Measurements from ENCODE around the gene LMF1. TPM values are rescaled to one million over a fixed set of nuclear protein-coding genes. Genes with fewer than 3 reads are reported as not detected.

The LMF1 gene
- polyA plus RNA-seq, 3 donors: 5.9 to 14.7 (median 10.6) TPM

DNA sequence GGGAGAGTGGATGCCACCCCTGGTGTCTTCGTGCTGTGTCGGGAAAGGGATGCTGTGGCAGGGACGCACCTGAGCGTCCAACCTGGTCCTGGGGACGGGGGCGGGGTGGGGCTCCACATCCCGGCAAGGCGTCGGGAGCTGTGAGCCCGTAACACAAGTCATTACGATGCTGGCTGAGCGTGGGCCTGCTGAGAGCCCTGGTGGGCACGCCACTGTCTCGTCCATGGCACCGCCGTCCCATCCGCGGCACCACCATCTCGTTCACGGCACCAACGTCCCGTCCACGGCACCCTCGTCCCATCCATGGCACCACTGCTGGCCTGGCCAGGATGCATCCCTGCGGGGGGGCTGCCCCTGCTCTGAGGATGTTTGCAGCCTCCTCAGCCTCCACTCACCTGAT is 146.2 kb downstream of the LMF1 start:
- Mint-ChIP-seq H3K27ac (no peak overlapping the region), H3K4me3 (no peak overlapping the region), H3K27me3 (ENCODE audit: low read depth in 3 of 3) (peaks cover 3 to 20% (median 11%) of the 10 kb centered on the region in 3 donors), H3K9me3 (peaks cover 0 to 3% (median 2%) of the 10 kb centered on the region in 7 donors), H3K4me1 (no peaks in the 10 kb centered on the region), H3K36me3 (no peaks in the 10 kb centered on the region)
- no peaks in the 10 kb centered on the region for H4K20me1 ChIP-seq (ENCODE audit: insufficient read depth, low read length)
- no peak overlapping the region for H3K9ac ChIP-seq (ENCODE audit: insufficient read depth, low read length, poor library complexity, severe bottlenecking)
- TF ChIP-seq, protein P1, sequence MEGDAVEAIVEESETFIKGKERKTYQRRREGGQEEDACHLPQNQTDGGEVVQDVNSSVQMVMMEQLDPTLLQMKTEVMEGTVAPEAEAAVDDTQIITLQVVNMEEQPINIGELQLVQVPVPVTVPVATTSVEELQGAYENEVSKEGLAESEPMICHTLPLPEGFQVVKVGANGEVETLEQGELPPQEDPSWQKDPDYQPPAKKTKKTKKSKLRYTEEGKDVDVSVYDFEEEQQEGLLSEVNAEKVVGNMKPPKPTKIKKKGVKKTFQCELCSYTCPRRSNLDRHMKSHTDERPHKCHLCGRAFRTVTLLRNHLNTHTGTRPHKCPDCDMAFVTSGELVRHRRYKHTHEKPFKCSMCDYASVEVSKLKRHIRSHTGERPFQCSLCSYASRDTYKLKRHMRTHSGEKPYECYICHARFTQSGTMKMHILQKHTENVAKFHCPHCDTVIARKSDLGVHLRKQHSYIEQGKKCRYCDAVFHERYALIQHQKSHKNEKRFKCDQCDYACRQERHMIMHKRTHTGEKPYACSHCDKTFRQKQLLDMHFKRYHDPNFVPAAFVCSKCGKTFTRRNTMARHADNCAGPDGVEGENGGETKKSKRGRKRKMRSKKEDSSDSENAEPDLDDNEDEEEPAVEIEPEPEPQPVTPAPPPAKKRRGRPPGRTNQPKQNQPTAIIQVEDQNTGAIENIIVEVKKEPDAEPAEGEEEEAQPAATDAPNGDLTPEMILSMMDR (IDR thresholded peaks at IDR 0.05): no peak
- H3K4me1 ChIP-seq (ENCODE audit: control insufficient read depth in 1 of 2, insufficient read depth in 2 of 2, low read length in 2 of 2): no peaks in the 10 kb centered on the region
- no peak overlapping the region for H2AFZ ChIP-seq (ENCODE audit: insufficient read depth, low read depth, low read length, poor library complexity, severe bottlenecking)
- H3K4me2 ChIP-seq (replicated peaks; ENCODE audit: extremely low read depth, low read length, poor library complexity, severe bottlenecking): no peak overlapping the region
- no peak for DNase-seq
- no peaks in the 10 kb centered on the region for H3K36me3 ChIP-seq (replicated peaks in 1 of 2; ENCODE audit: control insufficient read depth in 1 of 2, insufficient read depth in 2 of 2, low read length in 2 of 2)
- H3K27me3 ChIP-seq (ENCODE audit: control insufficient read depth in 2 of 2, insufficient read depth in 2 of 2, low read length in 2 of 2): peaks cover 0 to 5% of the 10 kb centered on the region in 2 donors
- H3K27ac ChIP-seq (ENCODE audit: low read depth in 1 of 2, low read length in 2 of 2): no peak overlapping the region
- no peaks in the 10 kb centered on the region for H3K79me2 ChIP-seq (ENCODE audit: insufficient read depth, low read length)
- WGBS (ENCODE audit: insufficient coverage): 91% methylated on average over 25 of the region's 25 CpGs
- no peak overlapping the region for H3K4me3 ChIP-seq (replicated peaks in 1 of 3; ENCODE audit: low read depth in 2 of 3, low read length in 3 of 3)
- intact Hi-C loops (cut with micrococcal nuclease): loop anchor here in 1 of 2 donors (10.0 kb wide), 1 partner anchor 100 kb away; no protein-coding TSS in a partner anchor
- peaks cover 0 to 3% of the 10 kb centered on the region in 2 donors for H3K9me3 ChIP-seq (replicated peaks in 1 of 2; ENCODE audit: control insufficient read depth in 1 of 2, insufficient read depth in 1 of 2, low read length in 2 of 2)

DNA sequence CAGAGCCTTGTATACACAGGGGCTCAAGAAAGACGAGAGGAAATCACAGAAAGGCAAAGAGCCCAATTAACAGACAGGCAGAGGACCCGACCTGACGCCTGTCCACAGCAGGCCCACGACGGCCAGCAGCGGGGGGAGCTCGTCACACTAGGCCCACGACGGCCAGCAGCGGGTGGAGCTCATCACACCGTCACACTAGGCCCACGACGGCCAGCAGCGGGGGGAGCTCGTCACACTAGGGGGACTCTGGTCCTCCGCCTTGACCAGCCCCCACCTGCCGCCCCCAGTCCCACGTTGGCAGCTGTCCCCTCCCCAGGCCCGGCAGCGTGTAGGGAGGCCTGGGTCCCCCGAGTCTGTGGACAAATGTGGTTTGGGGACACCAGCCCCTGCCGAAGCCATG is 146.6 kb downstream of the LMF1 start:
- Histone ChIP-seq H3K4me1 (ENCODE audit: control insufficient read depth in 1 of 2, insufficient read depth in 2 of 2, low read length in 2 of 2) (no peaks in the 10 kb centered on the region), H3K36me3 (replicated peaks in 1 of 2; ENCODE audit: control insufficient read depth in 1 of 2, insufficient read depth in 2 of 2, low read length in 2 of 2) (no peaks in the 10 kb centered on the region), H3K4me2 (replicated peaks; ENCODE audit: extremely low read depth, low read length, poor library complexity, severe bottlenecking) (no peak overlapping the region), H3K9ac (ENCODE audit: insufficient read depth, low read length, poor library complexity, severe bottlenecking) (no peak overlapping the region), H3K27me3 (ENCODE audit: control insufficient read depth in 2 of 2, insufficient read depth in 2 of 2, low read length in 2 of 2) (peaks cover 3 to 9% of the 10 kb centered on the region in 2 donors), H3K4me3 (replicated peaks in 1 of 3; ENCODE audit: low read depth in 2 of 3, low read length in 3 of 3) (no peak overlapping the region), H2AFZ (ENCODE audit: insufficient read depth, low read depth, low read length, poor library complexity, severe bottlenecking) (no peak overlapping the region), H3K27ac (ENCODE audit: low read depth in 1 of 2, low read length in 2 of 2) (no peak overlapping the region), H3K9me3 (replicated peaks in 1 of 2; ENCODE audit: control insufficient read depth in 1 of 2, insufficient read depth in 1 of 2, low read length in 2 of 2) (peaks cover 0 to 5% of the 10 kb centered on the region in 2 donors), H4K20me1 (ENCODE audit: insufficient read depth, low read length) (no peaks in the 10 kb centered on the region), H3K79me2 (ENCODE audit: insufficient read depth, low read length) (no peaks in the 10 kb centered on the region)
- WGBS (ENCODE audit: insufficient coverage): 94% methylated on average over 20 of the region's 22 CpGs
- TF ChIP-seq, protein P1 (IDR thresholded peaks at IDR 0.05): no peak
- Mint-ChIP-seq H3K4me3 (no peak overlapping the region), H3K36me3 (no peaks in the 10 kb centered on the region), H3K9me3 (peaks cover 0 to 6% (median 2%) of the 10 kb centered on the region in 7 donors), H3K4me1 (no peaks in the 10 kb centered on the region), H3K27me3 (ENCODE audit: low read depth in 3 of 3) (peaks cover 3 to 24% (median 11%) of the 10 kb centered on the region in 3 donors), H3K27ac (no peak overlapping the region)
- intact Hi-C loops (cut with micrococcal nuclease): loop anchor here in 1 of 2 donors (10.0 kb wide), 1 partner anchor 101 kb away; no protein-coding TSS in a partner anchor
- DNase-seq: no peak

All from CD14-positive monocyte (primary cell).